SK-N-SH (cell line): ENCODE data around the gene TBKBP1.

Source experiments
- CTCF ChIP-seq: fragments of 200-600 bp; sonication (generic); IDR thresholded peaks from 2 replicates; pipeline ENCODE4 v1.6.1; 2017; ENCODE audit warnings: antibody characterized with exemption, mild to moderate bottlenecking, moderate library complexity
- GABPA ChIP-seq: IDR thresholded peaks from 2 replicates; pipeline ENCODE4 v1.4.0; 2012; ENCODE audit warnings: low read depth, mild to moderate bottlenecking
- RFX5 ChIP-seq: IDR thresholded peaks from 2 replicates; pipeline ENCODE4 v1.6.1; 2012; ENCODE audit warnings: mild to moderate bottlenecking, improper control_type of control experiment, low read length
- YY1 ChIP-seq: IDR thresholded peaks from 2 replicates; pipeline ENCODE4 v1.4.0; 2012; ENCODE audit warnings: low read depth, mild to moderate bottlenecking

- TF ChIP-seq YY1 = no peak
- TF ChIP-seq CTCF = no peak
- no peak for TF ChIP-seq GABPA
- no peak for TF ChIP-seq RFX5
Observed at GRCh38 chr17:47720196-47720595, 26.2 kb downstream of the TBKBP1 start.
